Mesothelial cell of epicardium (in vitro differentiated cells): Measurements from ENCODE around the gene MPHOSPH6. TPM values are rescaled to one million over a fixed set of nuclear protein-coding genes. Genes with fewer than 3 reads are reported as not detected.

ENCODE experiments used
- DNase-seq, 2 experiments: peaks; one replicate each; pipeline ENCODE4 v3.0.0; 2021; ENCODE audit warnings: low spot score in 2 of 2; ENCODE audit not compliant: unreplicated experiment in 2 of 2
- H3K27ac Mint-ChIP-seq: 2 replicates; pipeline ENCODE4 v1.8.0; 2021; ENCODE audit warnings: mixed read lengths
- H3K27me3 Mint-ChIP-seq: 2 replicates; pipeline ENCODE4 v1.8.0; 2021; ENCODE audit warnings: low read depth, mixed read lengths
- H3K36me3 Mint-ChIP-seq: 2 replicates; pipeline ENCODE4 v1.8.0; 2021; ENCODE audit warnings: mixed read lengths
- H3K4me1 Mint-ChIP-seq: 2 replicates; pipeline ENCODE4 v1.8.0; 2021; ENCODE audit warnings: mixed read lengths
- H3K4me3 Mint-ChIP-seq: 2 replicates; pipeline ENCODE4 v1.8.0; 2021; ENCODE audit warnings: mild to moderate bottlenecking, moderate library complexity, mixed read lengths
- H3K9me3 Mint-ChIP-seq: 2 replicates; pipeline ENCODE4 v1.8.0; 2021; ENCODE audit warnings: mixed read lengths
- CTCF ChIP-seq: fragments of 200-600 bp; sonication (generic); IDR thresholded peaks from one replicate; pipeline ENCODE4 v1.5.0; 2021; ENCODE audit warnings: antibody characterized with exemption; ENCODE audit not compliant: unreplicated experiment
- total RNA-seq: library from RNA; stranded (reverse); gene quantifications from 3 replicates; pipeline ENCODE4 v1.2.1, GENCODE V29; 2021

Gene MPHOSPH6
- total RNA-seq, 1 donor from 2014 or later: 34.8 TPM

DNA sequence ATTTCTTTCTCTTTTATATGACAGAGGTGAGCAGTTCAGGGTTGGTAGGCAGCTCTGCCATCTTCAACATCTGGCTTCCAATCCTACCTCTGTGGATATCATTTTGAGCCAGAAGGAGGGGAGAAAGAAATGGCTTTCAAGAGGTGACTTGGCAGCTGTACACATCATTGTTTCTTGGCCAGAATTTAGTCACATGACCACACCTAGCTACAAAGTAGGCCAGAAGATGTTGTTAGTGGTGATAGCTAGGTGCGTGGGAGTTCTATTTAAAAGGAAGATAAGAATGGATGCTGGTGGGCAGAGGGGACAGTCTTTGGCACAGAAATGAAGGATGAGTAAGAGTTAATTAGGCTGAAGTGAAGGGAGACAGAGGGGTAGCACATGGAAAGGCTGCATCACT, 29.2 kb upstream of the MPHOSPH6 start:
- Mint-ChIP-seq H3K9me3 (no peaks in the 10 kb centered on the region), H3K36me3 (no peaks in the 10 kb centered on the region), H3K27me3 (peaks cover 4% of the 10 kb centered on the region), H3K27ac (no peak overlapping the region), H3K4me3 (no peak overlapping the region), H3K4me1 (peaks cover 53% of the 10 kb centered on the region)
- no peak for DNase-seq
- TF ChIP-seq CTCF: no peak

- DNase-seq: no peak
- no peaks in the 10 kb centered on the region for H3K36me3 Mint-ChIP-seq
- no peak for TF ChIP-seq CTCF
- H3K27ac Mint-ChIP-seq: no peak overlapping the region
- H3K9me3 Mint-ChIP-seq: no peaks in the 10 kb centered on the region
- H3K4me3 Mint-ChIP-seq: no peak overlapping the region
- H3K4me1 Mint-ChIP-seq: peaks cover 59% of the 10 kb centered on the region
- peaks cover 4% of the 10 kb centered on the region for H3K27me3 Mint-ChIP-seq
Observed at GRCh38 chr16:82197540-82198240, 27.7 kb upstream of the MPHOSPH6 start.

GRCh38 chr16:82195917-82196494, 26.0 kb upstream of the MPHOSPH6 start:
- no peak for TF ChIP-seq CTCF
- H3K27ac Mint-ChIP-seq: no peak overlapping the region
- H3K4me1 Mint-ChIP-seq: peaks cover 49% of the 10 kb centered on the region

DNA sequence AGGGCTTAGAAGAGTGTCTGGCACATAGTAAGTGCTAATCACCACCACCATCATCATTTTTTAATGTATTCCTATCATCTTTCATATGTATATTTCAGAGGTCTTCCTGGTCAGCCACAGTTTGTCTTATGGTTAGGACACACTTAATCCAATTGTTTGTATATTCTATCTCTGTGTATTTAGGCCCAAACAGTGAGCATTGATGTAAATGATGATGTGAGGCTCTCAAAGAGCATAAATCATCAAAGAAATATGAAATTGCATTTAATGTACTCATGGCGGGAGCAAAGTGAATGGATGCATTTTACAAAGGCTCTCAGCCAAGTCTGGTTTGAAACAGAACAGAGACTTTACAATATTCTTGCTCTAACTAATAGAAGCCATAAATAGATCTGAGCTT, 24.1 kb upstream of the MPHOSPH6 start:
- Mint-ChIP-seq H3K36me3 (no peaks in the 10 kb centered on the region), H3K4me3 (no peak overlapping the region), H3K9me3 (no peaks in the 10 kb centered on the region), H3K27ac (no peak overlapping the region), H3K4me1 (peaks cover 58% of the 10 kb centered on the region), H3K27me3 (peaks cover 2% of the 10 kb centered on the region)
- no peak for DNase-seq
- TF ChIP-seq CTCF: no peak

More at GRCh38 chr16:82195917-82196494, 26.0 kb upstream of the MPHOSPH6 start:
- H3K4me3 Mint-ChIP-seq: no peak overlapping the region
- no peak for DNase-seq
- H3K36me3 Mint-ChIP-seq: no peaks in the 10 kb centered on the region
- no peaks in the 10 kb centered on the region for H3K9me3 Mint-ChIP-seq
- peaks cover 4% of the 10 kb centered on the region for H3K27me3 Mint-ChIP-seq

DNA sequence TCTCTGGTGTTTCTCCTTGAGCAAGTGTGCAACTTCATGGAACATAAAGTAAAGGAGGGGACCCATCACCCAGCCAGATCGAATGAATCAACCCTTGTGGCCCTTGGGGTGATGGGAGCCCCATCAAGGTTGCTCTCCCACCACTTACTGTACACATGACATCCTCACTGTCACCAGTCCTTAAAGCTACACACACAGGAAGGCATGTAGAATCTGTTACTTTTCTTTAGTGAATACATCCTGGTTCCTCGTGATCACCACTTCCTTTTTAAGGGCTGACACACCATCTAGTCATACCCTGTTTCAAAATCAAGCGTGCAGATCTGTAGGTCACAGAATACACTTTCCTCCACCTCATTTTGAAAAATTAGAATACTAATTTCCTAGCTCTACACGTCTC, 22.6 kb upstream of the MPHOSPH6 start:
- Mint-ChIP-seq H3K4me3 (no peak overlapping the region), H3K36me3 (no peaks in the 10 kb centered on the region), H3K4me1 (peaks cover 59% of the 10 kb centered on the region), H3K9me3 (no peaks in the 10 kb centered on the region), H3K27ac (peak overlapping the region; percentile 40), H3K27me3 (peaks cover 8% of the 10 kb centered on the region)
- no peak for DNase-seq
- TF ChIP-seq CTCF: no peak
